Heart left ventricle (tissue), 16 donors: ENCODE measurements around the gene ALS2CL. TPM values are rescaled to one million over a fixed set of nuclear protein-coding genes. Genes with fewer than 3 reads are reported as not detected.

Source experiments
- ATAC-seq, 4 donors: fragments of 200-7000 bp; cut with Tn5 transposase; one replicate each; pipeline ENCODE4 v1.9.1; 2020 to 2022; ENCODE audit warnings: moderate library complexity in 4 of 4, mild to moderate bottlenecking in 3 of 4, moderate number of reproducible peaks in 1 of 4
- DNase-seq, 5 donors: peaks; one replicate each; pipeline ENCODE4 v3.0.0-alpha.2; 2020
- H3K27ac ChIP-seq, 12 donors: fragments of 200-600 bp; sonication (generic) in 4 of 12; one replicate each; pipeline versions ENCODE4 v1.5.0 to v1.8.0; 2016 to 2022; ENCODE audit warnings: mild to moderate bottlenecking in 2 of 12
- H3K27me3 ChIP-seq, 9 donors: fragments of 200-600 bp; sonication (generic) in 2 of 9; one replicate each; pipeline versions ENCODE4 v1.5.1 to v1.8.0; 2016 to 2022; ENCODE audit warnings: mild to moderate bottlenecking in 3 of 9
- H3K36me3 ChIP-seq, 9 donors: fragments of 200-600 bp; sonication (generic) in 2 of 9; one replicate each; pipeline versions ENCODE4 v1.5.0 to v1.8.0; 2018 to 2022; ENCODE audit warnings: mild to moderate bottlenecking in 2 of 9
- H3K4me1 ChIP-seq, 12 donors: fragments of 200-600 bp; sonication (generic) in 4 of 12; one replicate each; pipeline versions ENCODE4 v1.5.0 to v1.8.0; 2016 to 2022; ENCODE audit warnings: mild to moderate bottlenecking in 3 of 12
- H3K4me3 ChIP-seq, 12 donors: fragments of 200-600 bp; sonication (generic) in 4 of 12; one replicate each; pipeline versions ENCODE4 v1.5.0 to v1.8.0; 2017 to 2022; ENCODE audit warnings: mild to moderate bottlenecking in 9 of 12, moderate library complexity in 4 of 12
- H3K9me3 ChIP-seq, 12 donors: fragments of 200-600 bp; sonication (generic) in 4 of 12; one replicate each; pipeline versions ENCODE4 v1.5.0 to v1.8.0; 2016 to 2022; ENCODE audit warnings: mild to moderate bottlenecking in 1 of 12
- CTCF ChIP-seq, 12 donors: fragments of 200-600 bp; sonication (generic) in 4 of 12; IDR thresholded peaks; one replicate each; pipeline versions ENCODE4 v1.5.0 to v1.8.0; 2018 to 2022; ENCODE audit warnings: antibody characterized with exemption in 12 of 12, mild to moderate bottlenecking in 5 of 12
- POLR2A ChIP-seq, 2 donors: fragments of 450-650 bp; IDR thresholded peaks; one replicate each; pipeline ENCODE4 v1.6.1; 2017; ENCODE audit warnings: antibody characterized with exemption in 2 of 2, mild to moderate bottlenecking in 2 of 2, moderate library complexity in 2 of 2
- WGBS, 4 donors: extraction: QIAGEN DNeasy Blood & Tissue Kit in 2 of 4; methylation state at CpG; one replicate each; pipeline versions ENCODE4 v1.1.5 to v1.1.7; 2013 to 2018; 5-methylcytosine and 5-hydroxymethylcytosine counted together
- intact Hi-C, 10 donors: fragments of 100-400 bp; cut with DNase I; formaldehyde crosslinking; loops; one replicate each; pipeline versions ENCODE4 v1.11.1 to v1.14.2; 2022
- polyA plus RNA-seq, 2 donors: library from polyadenylated mRNA; stranded (reverse); fragments of 200-250 nt; gene quantifications; one replicate each; pipeline ENCODE4 v1.2.3, GENCODE V29; 2013
- total RNA-seq, 9 donors: library from RNA; depleted of rRNA in 2 of 9; stranded (reverse); fragments of >200 nt in 2 of 9; fragmentation: NEBNext Ultra II Directional in 3 of 9; extraction: Animal tissue kit (Norgen Biotek cat#: 25700) in 3 of 9; gene quantifications; one replicate each; pipeline versions ENCODE4 v1.1.0 to v1.2.4, GENCODE V29; 2016 to 2023
- donor health status: ischemic (EF 13 %, LVEDD 7.1; RV severe dilation, severe dysfunction).
- donor health status: healthy with polysubstance abuse.
- donor health status: DM: no; HTN: yes; CAD: no.
- donor health status: DM: no; HTN: no; CAD: no.
- donor health status: ischemic (EF 25% LVEDD 6.9; RV normal size, moderate dysfunction).
- donor health status: ischemic (EF 25% LVEDD 5.7; RV mildly dilated, moderate dysfunction).
- donor health status: healthy.
- donor health status: DM: yes; HTN: yes; CAD: no.
- donor health status: ischemic (EF 35%, LVEDD 5.7; RV mildly dilated, moderate dysfunction).
- donor health status: nonischemic (EF 11% LVEDD 7.7; RV severe dilation, severe dysfunction).
- donor health status: DM: yes; HTN: yes; CAD: no.
- donor health status: PGD.
- donor health status: ischemic (EF 29% LVEDD 5.4; RV normal size, mild dysfunction).
- donor health status: nonischemic (EF 23%, LVEDD 6.1; RV moderate dilation, normal function).

ALS2CL gene
- total and polyA plus RNA-seq, 11 donors = 11.8 to 40.7 (median 25.4) TPM

- Histone ChIP-seq H3K36me3 (no peaks in the 10 kb centered on the region), H3K27ac (no peak overlapping the region), H3K9me3 (no peaks in the 10 kb centered on the region), H3K4me3 (no peak overlapping the region), H3K4me1 (peaks cover 0 to 9% (median under 1%) of the 10 kb centered on the region in 12 donors), H3K27me3 (peaks cover 0 to 10% (median 0%) of the 10 kb centered on the region in 9 donors)
- TF ChIP-seq CTCF (IDR thresholded peaks at IDR 0.05) (no peak), POLR2A (IDR thresholded peaks at IDR 0.05) (no peak)
- intact Hi-C loops = loop anchor here in 4 of 10 donors (2.0 to 10.0 kb wide), 3 partner anchors 50 to 140 kb away; a partner anchor contains a TSS
- ATAC-seq (no peak), DNase-seq (no peak)
- 29 to 44% (median 38%) methylated on average over 2 of the region's 2 CpGs for WGBS, 4 donors
These were observed 68.9 kb downstream of the ALS2CL start for GRCh38 chr3:46624533-46624932.

- WGBS, 4 donors = 55 to 71% (median 59%) methylated on average over 8 of the region's 8 CpGs
- Histone ChIP-seq H3K36me3 (no peaks in the 10 kb centered on the region), H3K4me3 (no peak overlapping the region), H3K4me1 (no peaks in the 10 kb centered on the region), H3K27ac (no peak overlapping the region), H3K27me3 (peaks cover 0 to 9% (median 0%) of the 10 kb centered on the region in 9 donors), H3K9me3 (no peaks in the 10 kb centered on the region)
- TF ChIP-seq CTCF (IDR thresholded peaks at IDR 0.05) (no peak), POLR2A (IDR thresholded peaks at IDR 0.05) (no peak)
- ATAC-seq (peak in 2 of 4 donors; percentile 34 to 37), DNase-seq (peak in 1 of 5 donors; percentile 30)
- intact Hi-C loops = loop anchor here in 4 of 10 donors (5.0 to 10.0 kb wide), 3 partner anchors 38 to 135 kb away; a partner anchor contains a TSS
These were observed 73.4 kb downstream of the ALS2CL start for GRCh38 chr3:46619845-46620778.

Other genes starting within 250 kb of the ALS2CL start
- 10 to 100 TPM in 1 of 9 donors, 1 to 10 TPM in 8; 2.5 to 10.6 (median 3.1) TPM for gene LTF, start 228.8 kb downstream of the ALS2CL start, total RNA-seq
- gene LTF, start 228.8 kb downstream of the ALS2CL start, polyA plus RNA-seq = 1 to 10 TPM; 1.6 to 3.0 TPM
- gene RTP3, start 195.7 kb downstream of the ALS2CL start, total RNA-seq = not detected
- not detected for gene RTP3, start 195.7 kb downstream of the ALS2CL start, polyA plus RNA-seq
- gene LRRC2, start 127.4 kb downstream of the ALS2CL start, total RNA-seq = 100 to 1,000 TPM in 4 of 9 donors, 10 to 100 TPM in 5; 74.4 to 147 (median 97.3) TPM
- 10 to 100 TPM; 20.7 to 54.6 TPM for gene LRRC2, start 127.4 kb downstream of the ALS2CL start, polyA plus RNA-seq
- not detected for gene FAM240A, start 81.2 kb downstream of the ALS2CL start, total RNA-seq
- not detected for gene FAM240A, start 81.2 kb downstream of the ALS2CL start, polyA plus RNA-seq
- gene TMIE, start 7.7 kb upstream of the ALS2CL start, total RNA-seq = under 1 TPM in 8 of 9 donors, not detected in 1; 0.47 to 0.95 (median 0.61) TPM
- gene TMIE, start 7.7 kb upstream of the ALS2CL start, polyA plus RNA-seq = under 1 TPM; 0.46 to 0.69 TPM
- gene PRSS50, start 24.2 kb upstream of the ALS2CL start, total RNA-seq = under 1 TPM in 7 of 9 donors, not detected in 2; 0.23 to 0.65 (median 0.35) TPM
- under 1 TPM; 0.06 to 0.46 TPM for gene PRSS50, start 24.2 kb upstream of the ALS2CL start, polyA plus RNA-seq
- gene MYL3, start 169.8 kb upstream of the ALS2CL start, total RNA-seq = over 10,000 TPM in 1 of 9 donors, 1,000 to 10,000 TPM in 8; 4,961 to 10,676 (median 6,839) TPM
- over 10,000 TPM in 1 of 2 donors, 1,000 to 10,000 TPM in 1; 5,594 to 12,544 TPM for gene MYL3, start 169.8 kb upstream of the ALS2CL start, polyA plus RNA-seq
- 10 to 100 TPM in 2 of 9 donors, 1 to 10 TPM in 7; 2.1 to 15.6 (median 6.0) TPM for gene PTH1R, start 184.0 kb upstream of the ALS2CL start, total RNA-seq
- gene PTH1R, start 184.0 kb upstream of the ALS2CL start, polyA plus RNA-seq = 10 to 100 TPM in 1 of 2 donors, 1 to 10 TPM in 1; 6.5 to 23.4 TPM